CD4-positive, alpha-beta T cell (primary cell): ENCODE data around the gene GTF3C4. TPM values are rescaled to one million over a fixed set of nuclear protein-coding genes. Genes with fewer than 3 reads are reported as not detected.

Experiments used
- ATAC-seq: fragments of 200-7000 bp; cut with Tn5 transposase; one replicate; pipeline ENCODE4 v1.10.0; 2022; ENCODE audit warnings: mild to moderate bottlenecking; ENCODE audit not compliant: poor library complexity
- CTCF ChIA-PET: fragments of 350-600 bp; sonication (Branson Sonifier 250); formaldehyde crosslinking; loops from one replicate; lab custom pipeline; 2021; ENCODE audit warnings: antibody characterized with exemption, inconsistent platforms; lab: Charles Lee
- POLR2A ChIA-PET: fragments of 350-600 bp; sonication (Branson Sonifier 250); formaldehyde crosslinking; loops from one replicate; lab custom pipeline; 2021; ENCODE audit warnings: antibody characterized with exemption, inconsistent platforms; lab: Charles Lee
- DNase-seq, 14 experiments: peaks; one replicate each; pipeline ENCODE4 v3.0.0-alpha.2; 2013 to 2020; ENCODE audit warnings: mixed read lengths in 2 of 14
- H3K27ac ChIP-seq, 2 donors: one replicate each; pipeline versions ENCODE4 v1.5.1 to v1.7.0; 2013; ENCODE audit warnings: low read length in 2 of 2, low read depth in 1 of 2, mild to moderate bottlenecking in 1 of 2
- H3K27me3 ChIP-seq, 2 experiments: 1 replicate in 1 of 2; 2 replicates in 1 of 2; pipeline versions ENCODE4 v1.6.1 to v1.7.0; 2013; ENCODE audit warnings: low read length in 2 of 2, control low read depth in 1 of 2, mild to moderate bottlenecking in 1 of 2, moderate library complexity in 1 of 2; ENCODE audit not compliant: insufficient read depth in 2 of 2, control insufficient read depth in 1 of 2
- H3K36me3 ChIP-seq: one replicate; pipeline ENCODE4 v1.6.1; 2013; ENCODE audit warnings: low read length, control low read depth; ENCODE audit not compliant: insufficient read depth
- H3K4me1 ChIP-seq: one replicate; pipeline ENCODE4 v1.6.1; 2013; ENCODE audit warnings: low read length, control low read depth; ENCODE audit not compliant: insufficient read depth
- H3K4me3 ChIP-seq: one replicate; pipeline ENCODE4 v1.5.1; 2013; ENCODE audit warnings: mild to moderate bottlenecking, low read length, moderate library complexity
- H3K9me3 ChIP-seq, 2 experiments: 1 replicate in 1 of 2; 2 replicates in 1 of 2; pipeline versions ENCODE4 v1.6.1 to v1.7.0; 2013; ENCODE audit warnings: low read length in 2 of 2, mild to moderate bottlenecking in 2 of 2, control low read depth in 1 of 2, moderate library complexity in 1 of 2; ENCODE audit not compliant: control insufficient read depth in 1 of 2, insufficient read depth in 1 of 2
- H3K27ac Mint-ChIP-seq: one replicate; pipeline ENCODE4 v1.8.0; 2020; ENCODE audit warnings: mixed read lengths
- H3K27me3 Mint-ChIP-seq: one replicate; pipeline ENCODE4 v1.8.0; 2021; ENCODE audit warnings: mixed read lengths
- H3K36me3 Mint-ChIP-seq: one replicate; pipeline ENCODE4 v1.8.0; 2021; ENCODE audit warnings: low read depth, mixed read lengths
- H3K4me1 Mint-ChIP-seq: one replicate; pipeline ENCODE4 v1.8.0; 2021; ENCODE audit warnings: low read depth, mixed read lengths
- H3K4me3 Mint-ChIP-seq: one replicate; pipeline ENCODE4 v1.8.0; 2020; ENCODE audit warnings: mild to moderate bottlenecking, mixed read lengths
- H3K9me3 Mint-ChIP-seq: one replicate; pipeline ENCODE4 v1.8.0; 2020; ENCODE audit warnings: mixed read lengths
- intact Hi-C, 2 experiments: fragments of 100-400 bp; cut with DNase I in 1 of 2; cut with micrococcal nuclease in 1 of 2; formaldehyde crosslinking; loops; one replicate each; pipeline versions ENCODE4 v1.15.1 to v1.9.0; 2023 to 2025; cut with DNase I, micrococcal nuclease
- total RNA-seq, 174 experiments: library from RNA in 2 of 174; stranded (reverse) in 2 of 174; gene quantifications; one replicate each; pipeline ENCODE4 v1.2.3 and lab custom pipeline; 2021 to 2026
- TF ChIP-seq, protein P1 (sequence below): fragments of 200-600 bp; IDR thresholded peaks from one replicate; pipeline ENCODE4 v1.8.0; 2022; ENCODE audit warnings: antibody characterized with exemption, mild to moderate bottlenecking

GTF3C4 gene
- total RNA-seq, 2 experiments from 2014 or later, result 9.3 to 9.6 TPM

DNA sequence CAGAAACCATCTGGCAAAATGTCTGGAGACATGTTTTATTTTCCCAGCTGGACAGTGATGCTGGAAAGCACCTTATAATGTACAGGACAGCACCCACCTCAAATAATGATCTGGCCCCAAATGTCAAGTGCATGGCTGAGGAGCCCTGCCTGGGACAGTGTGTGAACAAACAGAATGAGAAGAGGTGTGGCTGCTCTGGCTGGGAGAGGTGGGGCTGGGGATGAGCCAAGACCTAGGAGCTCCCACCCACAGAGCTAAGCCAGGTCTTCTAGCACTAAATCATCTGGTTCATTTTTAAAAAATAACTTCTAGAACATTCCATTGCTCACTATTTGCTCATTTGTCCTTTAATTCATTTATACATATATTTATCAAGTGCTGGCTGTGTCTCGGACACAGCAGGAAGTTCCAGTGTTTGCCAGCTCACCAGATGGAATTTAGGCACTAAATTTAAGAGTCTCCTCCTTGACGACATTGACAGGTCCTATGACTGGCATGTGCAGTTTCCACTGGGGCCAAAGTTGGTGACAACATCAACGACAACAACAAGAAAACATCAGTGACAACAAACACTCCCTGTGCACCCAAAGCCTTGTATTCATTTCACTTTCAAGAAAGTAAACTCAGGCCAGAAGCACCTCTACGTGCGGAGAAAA is 59.1 kb downstream of the GTF3C4 start:
- Mint-ChIP-seq H3K27me3 (peaks cover 33% of the 10 kb centered on the region), H3K36me3 (no peaks in the 10 kb centered on the region), H3K4me1 (no peaks in the 10 kb centered on the region), H3K9me3 (no peaks in the 10 kb centered on the region), H3K27ac (no peak overlapping the region), H3K4me3 (no peak overlapping the region)
- intact Hi-C loops, result no loop called here
- POLR2A ChIA-PET, result no interaction called here
- no peak for ATAC-seq
- CTCF ChIA-PET, result no interaction called here
- H3K36me3 ChIP-seq, result no peaks in the 10 kb centered on the region
- H3K27me3 ChIP-seq, result peaks cover 0 to 4% of the 10 kb centered on the region in 2 experiments
- no peak for DNase-seq
- TF ChIP-seq, protein P1, sequence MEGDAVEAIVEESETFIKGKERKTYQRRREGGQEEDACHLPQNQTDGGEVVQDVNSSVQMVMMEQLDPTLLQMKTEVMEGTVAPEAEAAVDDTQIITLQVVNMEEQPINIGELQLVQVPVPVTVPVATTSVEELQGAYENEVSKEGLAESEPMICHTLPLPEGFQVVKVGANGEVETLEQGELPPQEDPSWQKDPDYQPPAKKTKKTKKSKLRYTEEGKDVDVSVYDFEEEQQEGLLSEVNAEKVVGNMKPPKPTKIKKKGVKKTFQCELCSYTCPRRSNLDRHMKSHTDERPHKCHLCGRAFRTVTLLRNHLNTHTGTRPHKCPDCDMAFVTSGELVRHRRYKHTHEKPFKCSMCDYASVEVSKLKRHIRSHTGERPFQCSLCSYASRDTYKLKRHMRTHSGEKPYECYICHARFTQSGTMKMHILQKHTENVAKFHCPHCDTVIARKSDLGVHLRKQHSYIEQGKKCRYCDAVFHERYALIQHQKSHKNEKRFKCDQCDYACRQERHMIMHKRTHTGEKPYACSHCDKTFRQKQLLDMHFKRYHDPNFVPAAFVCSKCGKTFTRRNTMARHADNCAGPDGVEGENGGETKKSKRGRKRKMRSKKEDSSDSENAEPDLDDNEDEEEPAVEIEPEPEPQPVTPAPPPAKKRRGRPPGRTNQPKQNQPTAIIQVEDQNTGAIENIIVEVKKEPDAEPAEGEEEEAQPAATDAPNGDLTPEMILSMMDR, result no peak
- H3K27ac ChIP-seq, result no peak overlapping the region
- H3K4me1 ChIP-seq, result no peaks in the 10 kb centered on the region
- no peak overlapping the region for H3K4me3 ChIP-seq
- no peaks in the 10 kb centered on the region for H3K9me3 ChIP-seq

DNA sequence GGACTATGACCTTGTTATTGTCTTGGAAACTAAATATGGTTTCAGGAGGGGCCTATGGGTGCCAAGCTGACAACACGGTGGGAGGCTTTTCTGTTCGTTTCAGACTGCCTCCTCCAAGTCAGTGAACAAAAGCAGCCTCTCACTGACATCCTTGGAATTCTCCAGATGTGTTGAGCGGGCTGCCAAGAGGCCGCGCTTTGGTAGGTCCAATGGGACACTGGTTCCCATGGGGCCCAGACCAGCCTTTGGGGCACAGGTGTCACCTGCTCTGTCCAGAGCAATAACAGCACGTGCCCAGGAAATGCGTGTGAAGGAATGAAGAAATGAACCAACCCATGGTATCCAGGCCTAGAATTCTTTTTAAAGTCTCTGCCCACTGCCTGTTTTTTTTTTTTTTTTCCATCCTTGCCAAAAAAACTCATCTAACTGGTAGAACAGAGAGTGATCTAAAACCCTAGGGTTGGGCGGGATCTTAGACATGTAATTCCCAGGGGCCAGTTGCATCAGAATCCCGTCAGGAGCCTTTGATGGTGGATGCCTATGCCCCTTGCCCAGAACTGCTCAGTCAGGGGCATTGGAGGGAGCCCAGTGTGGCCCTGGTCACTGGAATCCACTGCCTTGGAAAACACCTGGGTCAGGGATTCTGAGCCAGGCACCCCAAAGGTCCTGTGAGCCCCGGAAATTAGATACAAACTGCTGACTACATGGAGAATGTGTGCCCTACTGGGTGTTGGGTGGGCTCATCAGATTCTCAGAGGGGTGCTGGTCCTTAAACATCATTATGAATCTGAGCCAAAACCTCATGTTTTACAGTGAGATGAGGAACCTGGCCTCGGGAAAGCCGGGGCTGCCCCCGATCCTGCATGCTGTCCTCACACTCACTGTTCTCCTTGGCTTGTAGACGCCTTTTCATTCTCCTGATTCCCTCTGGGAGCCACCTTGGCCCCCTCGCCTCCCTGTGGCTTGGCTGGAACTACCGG is 60.1 kb downstream of the GTF3C4 start:
- H3K27me3 Mint-ChIP-seq, result peaks cover 36% of the 10 kb centered on the region
- no peaks in the 10 kb centered on the region for H3K36me3 Mint-ChIP-seq
- ChIA-PET POLR2A (no interaction called here), CTCF (no interaction called here)
- Histone ChIP-seq H3K4me1 (no peaks in the 10 kb centered on the region), H3K9me3 (no peaks in the 10 kb centered on the region), H3K27me3 (peaks cover 0 to 4% of the 10 kb centered on the region in 2 experiments), H3K27ac (no peak overlapping the region), H3K4me3 (no peak overlapping the region), H3K36me3 (no peaks in the 10 kb centered on the region)
- no peak for DNase-seq
- no peaks in the 10 kb centered on the region for H3K4me1 Mint-ChIP-seq
- intact Hi-C loops, result no loop called here
- H3K9me3 Mint-ChIP-seq, result no peaks in the 10 kb centered on the region
- ATAC-seq, result no peak
- TF ChIP-seq, protein P1, result no peak
- H3K27ac Mint-ChIP-seq, result no peak overlapping the region
- H3K4me3 Mint-ChIP-seq, result no peak overlapping the region

DNA sequence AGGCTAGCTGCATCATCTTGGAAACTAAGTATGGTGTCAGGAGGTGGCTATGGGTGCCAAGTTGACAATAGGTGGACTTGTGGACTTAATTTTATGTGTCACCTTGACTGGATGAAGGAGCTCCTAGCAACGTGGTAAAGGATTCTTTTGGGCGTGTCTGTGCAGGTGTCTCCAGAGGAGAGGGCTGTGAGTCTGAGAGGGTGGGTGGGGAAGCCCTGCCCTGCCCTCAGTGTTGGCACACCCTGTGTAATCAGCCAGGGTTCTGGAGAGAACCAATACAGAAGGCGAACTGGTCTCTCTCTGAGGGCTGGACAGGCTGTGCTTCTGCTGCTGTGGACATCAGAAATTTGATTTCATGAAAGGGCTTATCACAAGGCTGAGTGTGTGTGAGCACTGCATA is 61.0 kb downstream of the GTF3C4 start:
- POLR2A ChIA-PET, result no interaction called here
- Mint-ChIP-seq H3K4me3 (no peak overlapping the region), H3K9me3 (no peaks in the 10 kb centered on the region), H3K27me3 (peaks cover 42% of the 10 kb centered on the region), H3K27ac (no peak overlapping the region), H3K4me1 (no peaks in the 10 kb centered on the region), H3K36me3 (no peaks in the 10 kb centered on the region)
- Histone ChIP-seq H3K27me3 (peaks cover 0 to 4% of the 10 kb centered on the region in 2 experiments), H3K36me3 (no peaks in the 10 kb centered on the region), H3K4me3 (no peak overlapping the region), H3K4me1 (no peaks in the 10 kb centered on the region), H3K27ac (no peak overlapping the region), H3K9me3 (no peaks in the 10 kb centered on the region)
- CTCF ChIA-PET, result no interaction called here
- TF ChIP-seq, protein P1, result no peak
- DNase-seq (no peak), ATAC-seq (no peak)
- intact Hi-C loops, result no loop called here
